Esophagus muscularis mucosa (tissue), 3 donors: Measurements from ENCODE around the gene GATC.

Experiments
- POLR2AphosphoS5 ChIP-seq, 2 donors: sonication (generic); formaldehyde crosslinking; IDR thresholded peaks; one replicate each; pipeline ENCODE4 v1.6.1; 2017; ENCODE audit warnings: antibody characterized with exemption in 2 of 2
- TF ChIP-seq, protein P1 (sequence below), 3 experiments: fragments of 200-600 bp in 2 of 3; fragments of 450-650 bp in 1 of 3; sonication (generic) in 2 of 3; IDR thresholded peaks; one replicate each; pipeline ENCODE4 v1.5.1; 2017 to 2019; ENCODE audit warnings: antibody characterized with exemption in 3 of 3, mild to moderate bottlenecking in 2 of 3, moderate library complexity in 1 of 3

DNA sequence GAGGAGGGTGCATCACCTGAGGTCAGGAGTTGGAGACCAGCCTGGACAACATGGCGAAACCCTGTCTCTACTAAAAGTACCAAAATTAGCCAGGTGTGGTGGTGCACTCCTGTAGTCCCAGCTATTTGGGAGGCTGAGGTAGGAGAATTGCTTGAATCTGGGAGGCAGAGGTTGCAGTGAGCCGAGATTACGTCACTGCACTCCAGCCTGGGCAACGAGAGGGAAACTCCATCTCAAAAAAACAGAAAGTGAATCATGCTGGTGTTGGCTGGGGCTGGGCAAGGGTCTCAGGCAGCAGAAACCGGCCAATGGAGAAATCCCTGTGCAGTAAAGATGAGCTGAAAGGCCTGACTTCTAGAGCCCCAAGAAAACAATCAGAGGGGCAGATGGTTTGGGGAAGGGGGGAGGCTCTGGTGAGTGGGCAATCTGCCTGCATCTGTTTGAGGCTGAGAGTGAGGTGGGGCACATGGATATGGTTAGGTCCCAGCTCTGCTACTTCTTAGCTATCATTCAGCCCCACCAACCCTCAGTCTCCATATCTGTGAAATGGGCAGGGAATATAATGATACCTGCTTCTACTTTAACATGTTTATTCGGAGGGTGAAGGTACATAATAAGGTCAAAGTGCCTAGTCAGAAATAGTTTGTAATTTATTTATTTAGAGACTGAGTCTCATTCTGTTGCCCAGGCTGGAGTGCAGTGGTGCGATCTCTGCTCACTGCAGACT is 29.6 kb upstream of the GATC start:
- TF ChIP-seq POLR2AphosphoS5 (IDR thresholded peaks at IDR 0.05), result no peak
- TF ChIP-seq, protein P1, sequence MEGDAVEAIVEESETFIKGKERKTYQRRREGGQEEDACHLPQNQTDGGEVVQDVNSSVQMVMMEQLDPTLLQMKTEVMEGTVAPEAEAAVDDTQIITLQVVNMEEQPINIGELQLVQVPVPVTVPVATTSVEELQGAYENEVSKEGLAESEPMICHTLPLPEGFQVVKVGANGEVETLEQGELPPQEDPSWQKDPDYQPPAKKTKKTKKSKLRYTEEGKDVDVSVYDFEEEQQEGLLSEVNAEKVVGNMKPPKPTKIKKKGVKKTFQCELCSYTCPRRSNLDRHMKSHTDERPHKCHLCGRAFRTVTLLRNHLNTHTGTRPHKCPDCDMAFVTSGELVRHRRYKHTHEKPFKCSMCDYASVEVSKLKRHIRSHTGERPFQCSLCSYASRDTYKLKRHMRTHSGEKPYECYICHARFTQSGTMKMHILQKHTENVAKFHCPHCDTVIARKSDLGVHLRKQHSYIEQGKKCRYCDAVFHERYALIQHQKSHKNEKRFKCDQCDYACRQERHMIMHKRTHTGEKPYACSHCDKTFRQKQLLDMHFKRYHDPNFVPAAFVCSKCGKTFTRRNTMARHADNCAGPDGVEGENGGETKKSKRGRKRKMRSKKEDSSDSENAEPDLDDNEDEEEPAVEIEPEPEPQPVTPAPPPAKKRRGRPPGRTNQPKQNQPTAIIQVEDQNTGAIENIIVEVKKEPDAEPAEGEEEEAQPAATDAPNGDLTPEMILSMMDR (IDR thresholded peaks at IDR 0.05), result no peak
